Muscle of leg (tissue), 11 donors: ENCODE measurements around the gene RDH8. TPM values are rescaled to one million over a fixed set of nuclear protein-coding genes. Genes with fewer than 3 reads are reported as not detected.

Experiments used
- DNase-seq: peaks from one replicate; pipeline ENCODE4 v3.0.0; 2013
- H3K27ac ChIP-seq: one replicate; pipeline ENCODE4 v1.5.1; 2013; ENCODE audit warnings: mild to moderate bottlenecking, low read length, control low read depth
- H3K27me3 ChIP-seq: one replicate; pipeline ENCODE4 v1.6.1; 2013; ENCODE audit warnings: low read length; ENCODE audit not compliant: control insufficient read depth, insufficient read depth
- H3K36me3 ChIP-seq: one replicate; pipeline ENCODE4 v1.6.1; 2013; ENCODE audit warnings: low read length; ENCODE audit not compliant: control insufficient read depth, insufficient read depth
- H3K4me1 ChIP-seq: one replicate; pipeline ENCODE4 v1.6.1; 2013; ENCODE audit warnings: low read length; ENCODE audit not compliant: control insufficient read depth, insufficient read depth
- H3K4me3 ChIP-seq: one replicate; pipeline ENCODE4 v1.5.1; 2013; ENCODE audit warnings: low read length, control low read depth
- H3K9me3 ChIP-seq: replicated peaks from 2 replicates; pipeline ENCODE4 v1.6.1; 2013; ENCODE audit warnings: low read depth, low read length; ENCODE audit not compliant: control insufficient read depth
- WGBS: methylation state at CpG from one replicate; pipeline ENCODE4 v1.1.5; 2013; ENCODE audit warnings: missing lambda C conversion rate; ENCODE audit not compliant: insufficient coverage; 5-methylcytosine and 5-hydroxymethylcytosine counted together
- polyA plus RNA-seq, 8 donors: library from polyadenylated mRNA; unstranded; fragments of 120-200 nt; gene quantifications; one replicate each; pipeline versions ENCODE4 v1.2.1 to v1.2.3, GENCODE V29; 2013; ENCODE audit warnings: inconsistent platforms in 1 of 8, low replicate concordance in 1 of 8; ENCODE audit not compliant: insufficient read length in 8 of 8, insufficient read depth in 1 of 8
- total RNA-seq: library from RNA; stranded (reverse); fragments of 120-200 nt; gene quantifications from one replicate; pipeline ENCODE4 v1.2.4, GENCODE V29; 2013

The RDH8 gene
- total and polyA plus RNA-seq, 9 donors, result not detected

DNA sequence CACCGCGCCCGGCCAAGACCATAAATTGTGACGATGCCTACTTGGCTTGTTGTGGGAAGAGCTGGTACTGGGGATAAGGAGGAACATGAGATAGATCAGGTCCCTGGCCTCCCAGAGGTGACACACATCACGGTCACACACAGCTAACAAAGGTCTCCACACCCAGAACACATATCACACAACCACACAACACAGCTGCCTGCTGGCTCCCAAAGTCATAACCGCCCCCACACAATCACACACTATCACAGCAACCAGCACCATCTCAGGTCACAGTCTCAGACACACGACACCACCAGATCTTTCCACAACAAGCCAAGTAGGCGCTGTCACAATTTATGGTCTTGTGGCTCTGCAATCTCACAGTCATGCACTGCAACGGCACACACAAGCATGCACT is 8.7 kb upstream of the RDH8 start:
- Histone ChIP-seq H3K27ac (no peak overlapping the region), H3K4me3 (no peak overlapping the region), H3K9me3 (no peaks in the 10 kb centered on the region), H3K36me3 (peaks cover 35% of the 10 kb centered on the region), H3K27me3 (peaks cover 3% of the 10 kb centered on the region), H3K4me1 (peaks cover 46% of the 10 kb centered on the region)
- 78% methylated on average over 6 of the region's 9 CpGs for WGBS
- DNase-seq, result no peak

- peaks cover 32% of the 10 kb centered on the region for H3K36me3 ChIP-seq
- peaks cover 48% of the 10 kb centered on the region for H3K4me1 ChIP-seq
- DNase-seq, result no peak
- H3K9me3 ChIP-seq, result no peaks in the 10 kb centered on the region
- H3K27me3 ChIP-seq, result peaks cover 11% of the 10 kb centered on the region
- H3K4me3 ChIP-seq, result no peak overlapping the region
- H3K27ac ChIP-seq, result peak overlapping the region; percentile 64
- 54% methylated on average over 6 of the region's 17 CpGs for WGBS
Measured at GRCh38 chr19:10005632-10006334, 7.5 kb upstream of the RDH8 start.

- peak; percentile 97 for DNase-seq
- Histone ChIP-seq H3K4me3 (no peak overlapping the region), H3K36me3 (peaks cover 32% of the 10 kb centered on the region), H3K9me3 (no peaks in the 10 kb centered on the region), H3K27me3 (peaks cover 17% of the 10 kb centered on the region), H3K27ac (peak overlapping the region; percentile 92), H3K4me1 (peaks cover 53% of the 10 kb centered on the region)
- WGBS, result no CpG with 5 or more reads among the region's 7 CpGs
Measured at GRCh38 chr19:10006335-10006708, 7.0 kb upstream of the RDH8 start.

DNA sequence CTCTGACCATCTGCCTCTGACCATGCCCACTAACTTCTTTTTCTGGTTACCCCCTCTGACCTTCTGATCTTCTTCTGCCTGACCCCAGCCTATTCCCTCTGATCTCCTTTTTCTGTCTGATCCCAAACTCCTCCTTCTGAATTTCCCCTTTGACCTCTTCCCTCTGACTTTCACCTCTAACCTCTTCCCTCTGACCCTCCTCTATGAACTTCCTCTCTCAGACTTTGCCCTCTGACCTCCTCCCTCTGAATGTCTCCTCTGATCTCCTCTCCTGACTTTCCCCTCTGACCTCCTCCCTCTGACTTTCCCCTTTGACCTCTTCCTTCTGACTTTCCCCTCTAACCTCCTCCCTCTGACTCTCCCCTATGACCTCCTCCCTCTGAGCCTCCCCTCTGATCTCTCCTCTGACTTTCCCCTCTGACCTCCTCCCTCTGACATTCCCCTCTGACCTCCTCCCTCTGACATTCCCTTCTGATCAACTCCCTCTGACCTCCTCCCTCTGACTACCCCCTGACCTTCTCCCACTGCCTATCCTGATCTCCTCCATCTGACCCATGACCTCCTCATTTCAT is 6.4 kb upstream of the RDH8 start:
- Histone ChIP-seq H3K27ac (peak overlapping the region; percentile 92), H3K4me3 (no peak overlapping the region), H3K27me3 (peaks cover 18% of the 10 kb centered on the region), H3K9me3 (no peaks in the 10 kb centered on the region), H3K4me1 (peaks cover 54% of the 10 kb centered on the region), H3K36me3 (peaks cover 28% of the 10 kb centered on the region)
- no peak for DNase-seq

DNA sequence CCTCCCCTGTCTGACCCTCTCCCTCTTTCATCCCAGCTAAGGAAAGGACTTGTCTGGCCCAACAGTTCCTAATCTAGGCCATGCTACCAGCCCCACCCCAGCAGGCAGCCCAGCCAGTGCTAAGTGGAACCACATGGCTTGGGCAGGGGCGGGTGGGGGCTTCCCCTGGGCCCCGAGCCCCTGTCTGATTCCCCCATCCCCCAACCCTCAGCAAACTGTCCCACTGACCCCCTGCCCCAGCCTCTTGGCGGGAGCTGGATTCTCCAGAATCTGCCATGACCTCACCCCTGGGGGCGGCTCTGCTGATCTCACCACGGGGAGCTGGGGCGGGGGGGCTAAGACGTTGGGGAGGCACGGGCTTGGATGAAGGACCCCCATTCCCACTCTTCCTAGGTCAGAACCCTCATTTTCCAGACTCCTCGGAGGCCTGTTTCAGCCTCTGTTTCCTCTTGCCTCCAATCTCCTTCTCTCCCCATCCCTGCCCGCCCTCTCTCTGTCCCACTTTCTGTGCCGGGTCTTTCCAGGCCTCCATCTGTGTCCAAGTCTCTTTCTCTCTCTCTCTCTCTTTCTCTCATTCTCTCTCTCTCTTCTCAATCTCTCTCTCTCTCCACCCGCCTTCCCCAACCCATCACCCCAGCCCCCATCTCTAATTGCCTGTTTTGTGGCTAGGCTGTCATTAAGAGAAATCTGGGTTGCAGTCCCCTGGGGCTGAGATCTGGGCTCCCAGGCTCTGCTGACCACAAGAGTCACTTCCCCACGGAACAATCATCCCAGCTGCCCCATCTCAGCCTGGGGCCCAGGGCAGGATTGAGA is 5.7 kb upstream of the RDH8 start:
- Histone ChIP-seq H3K27ac (peak overlapping the region; percentile 92), H3K9me3 (no peaks in the 10 kb centered on the region), H3K4me3 (no peak overlapping the region), H3K36me3 (peaks cover 28% of the 10 kb centered on the region), H3K27me3 (peaks cover 22% of the 10 kb centered on the region), H3K4me1 (peaks cover 57% of the 10 kb centered on the region)
- peak; percentile 92 for DNase-seq
- 16% methylated on average over 9 of the region's 13 CpGs for WGBS

- Histone ChIP-seq H3K4me3 (no peak overlapping the region), H3K4me1 (peaks cover 57% of the 10 kb centered on the region), H3K27me3 (peaks cover 23% of the 10 kb centered on the region), H3K27ac (peak overlapping the region; percentile 92), H3K36me3 (peaks cover 21% of the 10 kb centered on the region), H3K9me3 (no peaks in the 10 kb centered on the region)
- WGBS, result 31% methylated on average over 10 of the region's 11 CpGs
- peak; percentile 68 for DNase-seq
Measured at GRCh38 chr19:10008184-10008765, 5.0 kb upstream of the RDH8 start.

GRCh38 chr19:10009714-10010224 is 3.5 kb upstream of the RDH8 start:
- Histone ChIP-seq H3K27ac (peak overlapping the region; percentile 51), H3K36me3 (peaks cover 9% of the 10 kb centered on the region), H3K9me3 (no peaks in the 10 kb centered on the region), H3K27me3 (peaks cover 24% of the 10 kb centered on the region), H3K4me1 (peaks cover 57% of the 10 kb centered on the region), H3K4me3 (peak overlapping the region; percentile 66)
- peak; percentile 34 for DNase-seq
- WGBS, result 3% methylated on average over 21 of the region's 22 CpGs

DNA sequence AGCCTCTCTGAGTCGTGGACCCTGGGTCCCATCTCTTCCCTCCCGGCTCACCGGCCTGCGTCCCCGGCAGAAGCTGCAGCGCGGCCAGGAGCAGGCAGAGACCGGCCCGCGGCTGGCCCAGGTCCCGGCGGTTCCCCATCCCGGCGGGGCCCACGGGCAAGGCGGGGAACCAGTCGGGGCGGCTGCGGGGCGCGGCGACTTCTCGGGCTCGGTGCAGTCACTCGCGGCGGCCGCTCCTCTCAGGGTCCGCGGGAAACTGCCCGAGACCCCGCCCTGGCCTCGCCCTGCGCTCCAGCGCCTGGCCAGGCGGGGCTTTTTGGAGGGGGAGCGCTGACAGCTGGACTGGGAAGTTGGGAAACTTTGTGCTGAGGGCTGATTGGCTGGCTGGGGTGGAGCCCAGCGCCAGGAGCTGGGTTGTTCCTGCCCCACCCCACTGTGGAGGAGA is 3.0 kb upstream of the RDH8 start, which contains the start of gene COL5A3:
COL5A3 (minus strand) TSS at position 258 of the 445 bp plus-strand sequence; CDS start at position 139, 119 bp downstream.
- peak; percentile 91 for DNase-seq
- H3K4me1 ChIP-seq, result peaks cover 57% of the 10 kb centered on the region
- peak within 1 kb of the TSS; percentile 92 for H3K27ac ChIP-seq
- H3K9me3 ChIP-seq, result no peaks in the 10 kb centered on the region
- peaks cover 24% of the 10 kb centered on the region for H3K27me3 ChIP-seq
- peaks cover 7% of the 10 kb centered on the region for H3K36me3 ChIP-seq
- 0% methylated on average over 24 of the region's 38 CpGs for WGBS
- H3K4me3 ChIP-seq, result peak within 1 kb of the TSS; percentile 66

GRCh38 chr19:10010939-10011338 is 2.3 kb upstream of the RDH8 start:
- Histone ChIP-seq H3K9me3 (no peaks in the 10 kb centered on the region), H3K27me3 (peaks cover 24% of the 10 kb centered on the region), H3K4me1 (peaks cover 52% of the 10 kb centered on the region), H3K36me3 (peaks cover under 1% of the 10 kb centered on the region), H3K4me3 (peak overlapping the region; percentile 66), H3K27ac (peak overlapping the region; percentile 71)
- no peak for DNase-seq
- WGBS, result 70% methylated on average over 7 of the region's 9 CpGs
